Loucy (cell line): ENCODE results near the gene KIAA1549.

ENCODE experiments used
- H2AFZ ChIP-seq: fragments of 200-600 bp; sonication (generic); 2 replicates; pipeline ENCODE4 v1.6.0; 2016; ENCODE audit warnings: antibody characterized with exemption, mild to moderate bottlenecking, low read length, moderate library complexity
- H3F3A ChIP-seq: fragments of 200-600 bp; 2 replicates; pipeline ENCODE4 v1.6.0; 2016; ENCODE audit warnings: antibody characterized with exemption, low read depth, mild to moderate bottlenecking
- H3K27me3 ChIP-seq: fragments of 200-600 bp; sonication (generic); 2 replicates; pipeline ENCODE4 v1.6.1; 2014; ENCODE audit warnings: low read length, mild to moderate bottlenecking; ENCODE audit not compliant: insufficient read depth, poor library complexity, severe bottlenecking
- H3K36me3 ChIP-seq: fragments of 200-600 bp; sonication (generic); 2 replicates; pipeline ENCODE4 v1.6.1; 2016; ENCODE audit warnings: low read length; ENCODE audit not compliant: insufficient read depth
- H3K4me1 ChIP-seq: fragments of 200-600 bp; sonication (generic); 2 replicates; pipeline ENCODE4 v1.5.1; 2014; ENCODE audit warnings: low read length, mild to moderate bottlenecking; ENCODE audit not compliant: insufficient read depth, poor library complexity, severe bottlenecking
- H3K4me2 ChIP-seq: fragments of 200-600 bp; sonication (generic); 2 replicates; pipeline ENCODE4 v1.6.0; 2014; ENCODE audit warnings: antibody characterized with exemption, low read length, low read depth, mild to moderate bottlenecking; ENCODE audit not compliant: poor library complexity, severe bottlenecking
- H3K4me3 ChIP-seq: fragments of 200-600 bp; sonication (generic); 2 replicates; pipeline ENCODE4 v1.5.1; 2014; ENCODE audit warnings: low read length, mild to moderate bottlenecking, mixed read lengths; ENCODE audit not compliant: poor library complexity, severe bottlenecking
- H3K79me2 ChIP-seq: fragments of 200-600 bp; sonication (generic); 2 replicates; pipeline ENCODE4 v1.6.1; 2014; ENCODE audit warnings: low read length; ENCODE audit not compliant: insufficient read depth
- H3K9ac ChIP-seq: fragments of 200-600 bp; sonication (generic); 2 replicates; pipeline ENCODE4 v1.6.0; 2014; ENCODE audit warnings: mild to moderate bottlenecking, low read depth, low read length, moderate library complexity; ENCODE audit not compliant: poor library complexity, severe bottlenecking
- H3K9me2 ChIP-seq: fragments of 200-600 bp; sonication (generic); replicated peaks from 2 replicates; pipeline ENCODE4 v1.6.1; 2016; ENCODE audit warnings: low read depth, low read length, mixed read lengths
- H3K9me3 ChIP-seq: fragments of 200-600 bp; sonication (generic); 2 replicates; pipeline ENCODE4 v1.6.1; 2014; ENCODE audit warnings: mild to moderate bottlenecking, antibody characterized with exemption, low read length, low read depth; ENCODE audit not compliant: insufficient read depth
- H4K20me1 ChIP-seq: fragments of 200-600 bp; sonication (generic); 2 replicates; pipeline ENCODE4 v1.6.0; 2014; ENCODE audit warnings: antibody characterized with exemption, low read length, mild to moderate bottlenecking; ENCODE audit not compliant: insufficient read depth, poor library complexity, severe bottlenecking
- CTCF ChIP-seq: fragments of 200-600 bp; sonication (generic); conservative IDR thresholded peaks from 2 replicates; pipeline ENCODE4 v1.5.1; 2014; ENCODE audit warnings: mild to moderate bottlenecking, antibody characterized with exemption, low read length
- EZH2phosphoT487 ChIP-seq: fragments of 200-600 bp; IDR thresholded peaks from 2 replicates; pipeline ENCODE4 v1.6.1; 2018; ENCODE audit warnings: antibody characterized with exemption, mild to moderate bottlenecking, moderate library complexity, borderline replicate concordance

The KIAA1549 gene

GRCh38 chr7:138982204-138982623 is 1.0 kb upstream of the KIAA1549 start:
- Histone ChIP-seq H2AFZ (peak overlapping the region; percentile 47; the same call in 1 of the 2 replicates), H4K20me1 (no peaks in the 10 kb centered on the region), H3K9me2 (no peaks in the 10 kb centered on the region), H3K4me1 (peaks cover 36% of the 10 kb centered on the region), H3K79me2 (peaks cover 36% of the 10 kb centered on the region), H3K36me3 (no peaks in the 10 kb centered on the region), H3K9ac (no peak overlapping the region), H3K9me3 (no peaks in the 10 kb centered on the region), H3K27me3 (no peaks in the 10 kb centered on the region), H3F3A (no peaks in the 10 kb centered on the region; the same call in 1 of the 2 replicates), H3K4me3 (peak overlapping the region; percentile 46), H3K4me2 (peak overlapping the region; percentile 44)
- TF ChIP-seq CTCF (no peak), EZH2phosphoT487 (no peak)

- Histone ChIP-seq H3K27me3 (no peaks in the 10 kb centered on the region), H3K36me3 (no peaks in the 10 kb centered on the region), H3F3A (no peaks in the 10 kb centered on the region; the same call in 1 of the 2 replicates), H2AFZ (peak overlapping the region; percentile 88), H4K20me1 (no peaks in the 10 kb centered on the region), H3K9ac (peak overlapping the region; percentile 87), H3K9me2 (no peaks in the 10 kb centered on the region), H3K4me1 (peaks cover 51% of the 10 kb centered on the region), H3K4me3 (peak overlapping the region; percentile 99), H3K79me2 (peaks cover 51% of the 10 kb centered on the region), H3K4me2 (peak overlapping the region; percentile 80), H3K9me3 (no peaks in the 10 kb centered on the region)
- TF ChIP-seq CTCF (no peak), EZH2phosphoT487 (no peak)
Observed at GRCh38 chr7:138980563-138981291, 462 bp downstream of the KIAA1549 start.

- peak overlapping the region; percentile 99 for H3K4me3 ChIP-seq
Observed at GRCh38 chr7:138979988-138980562, 1.1 kb downstream of the KIAA1549 start.

More at GRCh38 chr7:138979988-138980562, 1.1 kb downstream of the KIAA1549 start:
- H4K20me1 ChIP-seq = no peaks in the 10 kb centered on the region
- H3K9me2 ChIP-seq = no peaks in the 10 kb centered on the region
- H2AFZ ChIP-seq = peak overlapping the region; percentile 88
- peaks cover 58% of the 10 kb centered on the region for H3K4me1 ChIP-seq
- peak overlapping the region; percentile 80 for H3K4me2 ChIP-seq
- no peaks in the 10 kb centered on the region for H3K27me3 ChIP-seq
- H3K79me2 ChIP-seq = peaks cover 57% of the 10 kb centered on the region
- H3F3A ChIP-seq = no peaks in the 10 kb centered on the region; the same call in 1 of the 2 replicates
- peak overlapping the region; percentile 87 for H3K9ac ChIP-seq
- no peaks in the 10 kb centered on the region for H3K9me3 ChIP-seq
- no peak for TF ChIP-seq EZH2phosphoT487
- no peak for TF ChIP-seq CTCF
- H3K36me3 ChIP-seq = no peaks in the 10 kb centered on the region
